K562 (cell line): ENCODE results near the gene FAM171A2. TPM values are rescaled to one million over a fixed set of nuclear protein-coding genes. Genes with fewer than 3 reads are reported as not detected.

Experiments
- CHD4 ChIP-seq: fragments of 200-600 bp; sonication (generic); IDR thresholded peaks from 3 replicates; pipeline ENCODE4 v1.6.1; 2012; ENCODE audit warnings: low read depth, mild to moderate bottlenecking, mixed read lengths, low read length, inconsistent platforms; ENCODE audit not compliant: insufficient read depth, insufficient replicate concordance, poor library complexity, severe bottlenecking
- HCFC1 ChIP-seq: IDR thresholded peaks from 2 replicates; pipeline ENCODE4 v1.6.1; 2012; ENCODE audit warnings: low read depth, low read length, improper control_type of control experiment
- KLF1 ChIP-seq: fragments of 450-650 bp; IDR thresholded peaks from 2 replicates; pipeline ENCODE4 v1.6.1; 2016; ENCODE audit warnings: missing genetic modification characterization, missing compliant biosample characterization
- RREB1 ChIP-seq: fragments of 250-450 bp; sonication (Bioruptor Pico); IDR thresholded peaks from 2 replicates; pipeline ENCODE4 v1.4.0; 2020
- polyA plus RNA-seq, 8 experiments: library from polyadenylated mRNA; depleted of rRNA in 4 of 8; stranded (reverse) in 5 of 8; unstranded in 3 of 8; fragments of >200 nt; fragmentation: Nextera tagmentation in 2 of 8; fragmentation: Illumina TruSeq in 1 of 8; extraction: Ambion mirVana in 2 of 8; extraction: Trizol in 1 of 8; gene quantifications; 2 replicates each; pipeline versions ENCODE4 v1.2.1 to v1.2.3, GENCODE V29; 2011 to 2014; ENCODE audit warnings: inconsistent platforms in 1 of 8, missing spikeins in 1 of 8
- total RNA-seq, 7 experiments: library from RNA; depleted of rRNA in 6 of 7; stranded (reverse); fragments of >200 nt in 6 of 7; fragmentation: Illumina TruSeq in 2 of 7; extraction: Trizol in 2 of 7; gene quantifications; 2 replicates each; pipeline versions ENCODE4 v1.2.1 to v1.2.3, GENCODE V29; 2011 to 2021; ENCODE audit warnings: low replicate concordance in 1 of 7

The FAM171A2 gene
- total and polyA plus RNA-seq, 9 of the 15 experiments (the other 6 are each of a cell fraction or from before 2014, with no cell fraction given), result 0.10 to 10.2 (median 2.0) TPM; not detected in 1

- TF ChIP-seq HCFC1 (no peak), KLF1 (tag) (no peak), RREB1 (no peak), CHD4 (no peak)
These were observed 43.6 kb downstream of the FAM171A2 start (continued) for GRCh38 chr17:44320066-44320465.
